ENCODE data around the gene GNAI3.
"Not testable (repeated sequence)": the region's sequence is repeated elsewhere in the genome, so short reads cannot be mapped to it uniquely, and the experiment has no call there.

Gene GNAI3

GRCh38 chr1:109659997-109660690, 111.7 kb downstream of the GNAI3 start:
- DNase-seq (ENCODE audit: low spot score) = no peak

- DNase-seq (ENCODE audit: low spot score) = not testable (repeated sequence)
Observed at GRCh38 chr1:109660691-109661026, 112.2 kb downstream of the GNAI3 start.

- DNase-seq (ENCODE audit: low spot score) = no peak
Observed at GRCh38 chr1:109661391-109661790, 113.0 kb downstream of the GNAI3 start.

GRCh38 chr1:109664671-109665070, 116.3 kb downstream of the GNAI3 start:
- DNase-seq (ENCODE audit: low spot score) = no peak

GRCh38 chr1:109667452-109668122, 119.2 kb downstream of the GNAI3 start, which contains the start of gene GSTM2:
Gene GSTM2 (plus strand): TSS chr1:109668057. CDS start chr1:109668116, 59 bp downstream.
- DNase-seq (ENCODE audit: low spot score) = peak; percentile 86

Small RNA genes within 50 kb of the gene (small RNA-seq; reads per million reads assigned to genes)
- 0 to 0.13 reads per million in 2 experiments for gene RNU6V

All from SK-N-DZ (cell line).